Measurements from ENCODE around the gene PKN1. TPM values are rescaled to one million over a fixed set of nuclear protein-coding genes. Genes with fewer than 3 reads are reported as not detected.

Gene PKN1
- total and polyA plus RNA-seq, 2 of the 4 experiments (the other 2 are of a cell fraction) = 39.1 to 41.4 TPM

- BruUV-seq (replicated peaks) = no TSS peak
- Histone ChIP-seq H2BK15ac (ENCODE audit: low read depth, low read length) (no peak overlapping the region), H4K91ac (ENCODE audit: insufficient read depth, low read depth, low read length) (no peak overlapping the region), H3K4me3 (ENCODE audit: insufficient read depth, low read depth, low read length) (no peak overlapping the region), H2BK120ac (ENCODE audit: low read depth, low read length) (no peak overlapping the region), H3K23ac (ENCODE audit: low read depth, low read length) (no peak overlapping the region), H2AFZ (replicated peaks; ENCODE audit: low read length, poor library complexity) (peak overlapping the region; percentile 65), H3K79me1 (ENCODE audit: low read depth in 1 of 2, low read length in 2 of 2) (peaks cover 0 to 41% of the 10 kb centered on the region in 2 experiments; a peak in 3 of 4 replicates), H4K20me1 (ENCODE audit: insufficient read depth, low read length) (peaks cover 81% of the 10 kb centered on the region), H2BK5ac (ENCODE audit: low read depth, low read length, poor library complexity, severe bottlenecking) (no peak overlapping the region), H3K9me3 (ENCODE audit: control insufficient read depth, insufficient read depth, low read length) (no peaks in the 10 kb centered on the region), H4K8ac (ENCODE audit: low read depth in 2 of 2, low read length in 2 of 2) (no peak overlapping the region), H2AK5ac (ENCODE audit: low read depth, low read length) (no peak overlapping the region), H3K4me1 (ENCODE audit: control insufficient read depth, insufficient read depth, low read length) (peaks cover 11% of the 10 kb centered on the region; the same call in 1 of the 2 replicates), H3K9me1 (ENCODE audit: insufficient read depth, low read length) (peaks cover 9% of the 10 kb centered on the region; the same call in 1 of the 2 replicates), H3K36me3 (ENCODE audit: control insufficient read depth, insufficient read depth, low read length) (peaks cover 55% of the 10 kb centered on the region), H3K27ac (ENCODE audit: insufficient read depth, low read length) (no peak overlapping the region), H3K27me3 (ENCODE audit: control insufficient read depth, insufficient read depth, low read length) (no peaks in the 10 kb centered on the region), H3K18ac (ENCODE audit: low read depth, low read length) (no peak overlapping the region), H3K56ac (ENCODE audit: extremely low read depth, insufficient read depth, low read length) (no peak overlapping the region), H4K5ac (ENCODE audit: low read depth, low read length) (no peak overlapping the region), H2AK9ac (replicated peaks; ENCODE audit: low read depth, low read length, poor library complexity) (no peak overlapping the region), H3K9ac (ENCODE audit: low read depth, low read length) (no peak overlapping the region), H3K4me2 (ENCODE audit: low read depth, low read length) (no peak overlapping the region), H3K4ac (ENCODE audit: low read depth, low read length) (no peak overlapping the region), H2BK20ac (ENCODE audit: low read depth, low read length) (no peak overlapping the region), H3K14ac (replicated peaks; ENCODE audit: low read depth, low read length) (no peak overlapping the region)
- CTCF ChIA-PET = no interaction called here
- intact Hi-C loops (cut with micrococcal nuclease) (no loop called here), in situ Hi-C loops (cut with MboI; ENCODE audit: low sequenced_read_pairs) (no loop called here), dilution Hi-C loops (cut with HindIII; ENCODE audit: low sequenced_read_pairs, unreplicated experiment) (no loop called here)
- 95% methylated on average over 21 of the region's 25 CpGs; no CpG with 5 or more reads in 1 of the 2 experiments for WGBS, 2 experiments (ENCODE audit: extremely low coverage in 2 of 2, insufficient read length in 1 of 2)
- TF ChIP-seq NFE2L2 (IDR thresholded peaks at IDR 0.05; ENCODE audit: low read depth, low read length) (no peak), RFX5 (IDR thresholded peaks at IDR 0.05; ENCODE audit: low read depth, low read length) (no peak), CEBPB (IDR thresholded peaks at IDR 0.05; ENCODE audit: low read depth, low read length) (no peak), MAZ (IDR thresholded peaks at IDR 0.05; ENCODE audit: borderline replicate concordance, low read depth, low read length) (no peak), BHLHE40 (IDR thresholded peaks at IDR 0.05; ENCODE audit: low read depth, low read length) (no peak), SMC3 (IDR thresholded peaks at IDR 0.05; ENCODE audit: low read depth, low read length) (no peak), RCOR1 (IDR thresholded peaks at IDR 0.05; ENCODE audit: insufficient replicate concordance, low read length) (no peak), CHD1 (IDR thresholded peaks at IDR 0.05; ENCODE audit: low read depth, low read length) (no peak)
- TF ChIP-seq, protein P1, sequence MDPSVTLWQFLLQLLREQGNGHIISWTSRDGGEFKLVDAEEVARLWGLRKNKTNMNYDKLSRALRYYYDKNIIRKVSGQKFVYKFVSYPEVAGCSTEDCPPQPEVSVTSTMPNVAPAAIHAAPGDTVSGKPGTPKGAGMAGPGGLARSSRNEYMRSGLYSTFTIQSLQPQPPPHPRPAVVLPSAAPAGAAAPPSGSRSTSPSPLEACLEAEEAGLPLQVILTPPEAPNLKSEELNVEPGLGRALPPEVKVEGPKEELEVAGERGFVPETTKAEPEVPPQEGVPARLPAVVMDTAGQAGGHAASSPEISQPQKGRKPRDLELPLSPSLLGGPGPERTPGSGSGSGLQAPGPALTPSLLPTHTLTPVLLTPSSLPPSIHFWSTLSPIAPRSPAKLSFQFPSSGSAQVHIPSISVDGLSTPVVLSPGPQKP (IDR thresholded peaks at IDR 0.05; ENCODE audit: borderline replicate concordance, low read depth, low read length) = no peak
- no peak for ATAC-seq (ENCODE audit: low read depth)
- DNase-seq = no peak
- POLR2A ChIA-PET (ENCODE audit: unreplicated experiment) = no interaction called here
Measured at GRCh38 chr19:14412324-14412995, 20.6 kb upstream of the PKN1 start.

All from IMR-90 (cell line).